GM12878 (cell line): ENCODE data around the gene SLC20A1. TPM values are rescaled to one million over a fixed set of nuclear protein-coding genes. Genes with fewer than 3 reads are reported as not detected.

Source experiments
- ASH2L ChIP-seq: fragments of 300-600, 200-600 bp; sonication (generic); IDR thresholded peaks from 2 replicates; pipeline ENCODE4 v1.6.1; 2017; ENCODE audit warnings: low read depth, mild to moderate bottlenecking, borderline replicate concordance
- ATF3 ChIP-seq: IDR thresholded peaks from 2 replicates; pipeline ENCODE4 v1.6.1; 2011; ENCODE audit warnings: low read depth, mild to moderate bottlenecking, low read length, moderate library complexity, borderline replicate concordance; ENCODE audit errors: extremely low read depth
- BHLHE40 ChIP-seq, 2 experiments: fragments of 450-650 bp in 1 of 2; IDR thresholded peaks; 2 replicates each; pipeline ENCODE4 v1.6.1; 2011 to 2017; ENCODE audit warnings: low read depth in 2 of 2, borderline replicate concordance in 1 of 2, improper control_type of control experiment in 1 of 2, low read length in 1 of 2, mild to moderate bottlenecking in 1 of 2
- CBFB ChIP-seq: IDR thresholded peaks from 2 replicates; pipeline ENCODE4 v1.6.1; 2016; ENCODE audit warnings: antibody characterized with exemption, low read depth
- CHD1 ChIP-seq: IDR thresholded peaks from 2 replicates; pipeline ENCODE4 v1.6.1; 2012; ENCODE audit warnings: low read depth, low read length, improper control_type of control experiment
- CREB1 ChIP-seq: IDR thresholded peaks from 2 replicates; pipeline ENCODE4 v1.6.1; 2012; ENCODE audit warnings: low read depth, mild to moderate bottlenecking, inconsistent platforms
- CREM ChIP-seq: IDR thresholded peaks from 2 replicates; pipeline ENCODE4 v1.6.1; 2014; ENCODE audit warnings: antibody characterized with exemption, low read depth
- EP300 ChIP-seq, 2 experiments: fragments of 150-350 bp in 1 of 2; IDR thresholded peaks; 2 replicates each; pipeline ENCODE4 v1.6.1; 2011 to 2012; ENCODE audit warnings: low read depth in 2 of 2, low read length in 2 of 2, borderline replicate concordance in 1 of 2, improper control_type of control experiment in 1 of 2, inconsistent platforms in 1 of 2; ENCODE audit not compliant: control insufficient read depth in 1 of 2
- FOS ChIP-seq: IDR thresholded peaks from 3 replicates; pipeline ENCODE4 v1.6.1; 2011; ENCODE audit warnings: borderline replicate concordance; ENCODE audit not compliant: insufficient read length; ENCODE audit errors: extremely low read depth
- HCFC1 ChIP-seq: fragments of 150-350 bp; IDR thresholded peaks from 2 replicates; pipeline ENCODE4 v1.6.1; 2014; ENCODE audit warnings: low read length
- IKZF1 ChIP-seq: fragments of 450-650 bp; conservative IDR thresholded peaks from 2 replicates; pipeline ENCODE4 v1.6.1; 2017; ENCODE audit warnings: antibody characterized with exemption, mild to moderate bottlenecking
- JUND ChIP-seq: IDR thresholded peaks from 2 replicates; pipeline ENCODE4 v1.6.1; 2012; ENCODE audit warnings: low read depth, mild to moderate bottlenecking, low read length, improper control_type of control experiment, moderate library complexity
- KLF5 ChIP-seq: fragments of 450-650 bp; IDR thresholded peaks from 2 replicates; pipeline ENCODE4 v1.6.1; 2014; ENCODE audit warnings: mild to moderate bottlenecking; ENCODE audit not compliant: partially characterized antibody
- NFIC ChIP-seq: IDR thresholded peaks from 2 replicates; pipeline ENCODE4 v1.6.1; 2012; ENCODE audit warnings: low read depth, mild to moderate bottlenecking, inconsistent platforms, low read length, moderate library complexity
- POLR2AphosphoS5 ChIP-seq: IDR thresholded peaks from 2 replicates; pipeline ENCODE4 v1.6.1; 2011; ENCODE audit warnings: mild to moderate bottlenecking, low read length, inconsistent platforms
- RELA ChIP-seq: fragments of 450-650 bp; IDR thresholded peaks from 2 replicates; pipeline ENCODE4 v1.8.0; 2014; ENCODE audit warnings: borderline replicate concordance; ENCODE audit not compliant: partially characterized antibody
- SMAD1 ChIP-seq: fragments of 450-650 bp; IDR thresholded peaks from 2 replicates; pipeline ENCODE4 v1.6.1; 2018; ENCODE audit warnings: mild to moderate bottlenecking, low read depth; ENCODE audit not compliant: partially characterized antibody
- SMC3 ChIP-seq: IDR thresholded peaks from 2 replicates; pipeline ENCODE4 v1.6.1; 2011; ENCODE audit warnings: low read length, improper control_type of control experiment, borderline replicate concordance
- TCF3 ChIP-seq: IDR thresholded peaks from 2 replicates; pipeline ENCODE4 v1.6.1; 2012; ENCODE audit warnings: low read depth, mild to moderate bottlenecking, low read length, borderline replicate concordance; ENCODE audit not compliant: insufficient read depth
- TCF7 ChIP-seq: IDR thresholded peaks from 2 replicates; pipeline ENCODE4 v1.6.1; 2014; ENCODE audit warnings: antibody characterized with exemption, borderline replicate concordance
- ZBTB33 ChIP-seq: fragments of 450-650 bp; IDR thresholded peaks from 2 replicates; pipeline ENCODE4 v1.6.1; 2017; ENCODE audit warnings: mild to moderate bottlenecking
- ZNF384 ChIP-seq: IDR thresholded peaks from 2 replicates; pipeline ENCODE4 v1.6.1; 2012; ENCODE audit warnings: low read depth, mild to moderate bottlenecking, low read length, improper control_type of control experiment, borderline replicate concordance
- ZNF622 ChIP-seq: fragments of 450-650 bp; IDR thresholded peaks from 2 replicates; pipeline ENCODE4 v1.6.1; 2017; ENCODE audit warnings: mild to moderate bottlenecking, inconsistent platforms
- ZZZ3 ChIP-seq: IDR thresholded peaks from 2 replicates; pipeline ENCODE4 v1.6.1; 2011; ENCODE audit warnings: low read depth; ENCODE audit not compliant: control insufficient read depth, insufficient read length
- polyA plus RNA-seq, 11 experiments: library from polyadenylated mRNA; depleted of rRNA in 4 of 11; unstranded in 6 of 11; stranded (reverse) in 5 of 11; fragments of >200 nt; fragmentation: Nextera tagmentation in 4 of 11; fragmentation: Illumina TruSeq in 1 of 11; extraction: Ambion mirVana in 4 of 11; extraction: Trizol in 1 of 11; gene quantifications; 1 replicate in 1 of 11; 2 replicates in 10 of 11; pipeline versions ENCODE4 v1.2.1 to v1.2.3, GENCODE V29; 2011 to 2016; ENCODE audit warnings: inconsistent platforms in 2 of 11, missing spikeins in 2 of 11, low read depth in 1 of 11
- total RNA-seq, 4 experiments: library from RNA; depleted of rRNA in 3 of 4; stranded (reverse); fragments of >200 nt in 3 of 4; fragmentation: Illumina TruSeq in 1 of 4; extraction: Trizol in 1 of 4; gene quantifications; 2 replicates each; pipeline versions ENCODE4 v1.2.1 to v1.2.3, GENCODE V29; 2013 to 2021
- TF ChIP-seq, protein P1 (sequence below): fragments of 450-650 bp; IDR thresholded peaks from 2 replicates; pipeline ENCODE4 v1.6.1; 2014; ENCODE audit warnings: mild to moderate bottlenecking
- TF ChIP-seq, protein P2 (sequence below): IDR thresholded peaks from 2 replicates; pipeline ENCODE4 v1.6.1; 2011; ENCODE audit warnings: mild to moderate bottlenecking, low read depth, low read length, moderate library complexity; ENCODE audit not compliant: insufficient replicate concordance

SLC20A1 gene
- total and polyA plus RNA-seq, 10 of the 15 experiments (the other 5 are each of a cell fraction or from before 2014, with no cell fraction given): 21.2 to 59.1 (median 43.2) TPM

- TF ChIP-seq HCFC1 (peak; percentile 35; the same call in 1 of the 2 replicates), TCF3 (peak; percentile 67; the same call in 1 of the 2 replicates), ZNF622 (no peak), ATF3 (peak; percentile 21; the same call in 1 of the 2 replicates), ASH2L (0 out of 2 replicates have a peak, but pooled peaks have one; percentile 6), POLR2AphosphoS5 (peak; percentile 99), CHD1 (no peak), KLF5 (peak; percentile 27), BHLHE40 (IDR thresholded peaks at IDR 0.05; ENCODE audit: borderline replicate concordance in 1 of 2, low read depth in 2 of 2, low read length in 1 of 2) (peak in 1 of 2 experiments; percentile 80; a peak in 2 of 4 replicates), ZNF384 (no peak), SMAD1 (peak; percentile 25), CBFB (peak; percentile 55; the same call in 1 of the 2 replicates), FOS (no peak), CREM (peak; percentile 50; the same call in 1 of the 2 replicates), IKZF1 (peak; percentile 77), CREB1 (peak; percentile 63), TCF7 (no peak), NFIC (no peak), ZZZ3 (no peak), EP300 (IDR thresholded peaks at IDR 0.05; ENCODE audit: borderline replicate concordance in 1 of 2, control insufficient read depth in 1 of 2, low read depth in 2 of 2, low read length in 2 of 2) (0 out of 4 replicates have a peak, but pooled peaks of 1 of the 2 experiments have one; percentile 32), SMC3 (peak; percentile 24; the same call in 1 of the 2 replicates), ZBTB33 (no peak), JUND (no peak), RELA (peak; percentile 7)
- TF ChIP-seq, protein P1, sequence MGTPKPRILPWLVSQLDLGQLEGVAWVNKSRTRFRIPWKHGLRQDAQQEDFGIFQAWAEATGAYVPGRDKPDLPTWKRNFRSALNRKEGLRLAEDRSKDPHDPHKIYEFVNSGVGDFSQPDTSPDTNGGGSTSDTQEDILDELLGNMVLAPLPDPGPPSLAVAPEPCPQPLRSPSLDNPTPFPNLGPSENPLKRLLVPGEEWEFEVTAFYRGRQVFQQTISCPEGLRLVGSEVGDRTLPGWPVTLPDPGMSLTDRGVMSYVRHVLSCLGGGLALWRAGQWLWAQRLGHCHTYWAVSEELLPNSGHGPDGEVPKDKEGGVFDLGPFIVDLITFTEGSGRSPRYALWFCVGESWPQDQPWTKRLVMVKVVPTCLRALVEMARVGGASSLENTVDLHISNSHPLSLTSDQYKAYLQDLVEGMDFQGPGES: peak; percentile 32; the same call in 1 of the 2 replicates
- TF ChIP-seq, protein P2, sequence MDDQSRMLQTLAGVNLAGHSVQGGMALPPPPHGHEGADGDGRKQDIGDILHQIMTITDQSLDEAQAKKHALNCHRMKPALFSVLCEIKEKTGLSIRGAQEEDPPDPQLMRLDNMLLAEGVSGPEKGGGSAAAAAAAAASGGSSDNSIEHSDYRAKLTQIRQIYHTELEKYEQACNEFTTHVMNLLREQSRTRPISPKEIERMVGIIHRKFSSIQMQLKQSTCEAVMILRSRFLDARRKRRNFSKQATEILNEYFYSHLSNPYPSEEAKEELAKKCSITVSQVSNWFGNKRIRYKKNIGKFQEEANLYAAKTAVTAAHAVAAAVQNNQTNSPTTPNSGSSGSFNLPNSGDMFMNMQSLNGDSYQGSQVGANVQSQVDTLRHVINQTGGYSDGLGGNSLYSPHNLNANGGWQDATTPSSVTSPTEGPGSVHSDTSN: peak; percentile 31
Observed at GRCh38 chr2:112645310-112646101, at the start of gene SLC20A1 (continued).
